PC-9 (cell line): Measurements from ENCODE around the gene TTC28.

ENCODE experiments used
- CTCF ChIP-seq: fragments of 200-600 bp; sonication (generic); conservative IDR thresholded peaks from 2 replicates; pipeline ENCODE4 v1.6.1; 2017; ENCODE audit warnings: mixed run types, antibody characterized with exemption, mild to moderate bottlenecking, moderate library complexity
- EZH2 ChIP-seq: fragments of 200-600 bp; sonication (generic); IDR thresholded peaks from 2 replicates; pipeline ENCODE4 v1.8.0; 2017; ENCODE audit warnings: antibody characterized with exemption, low read depth

GRCh38 chr22:28500006-28500405 is 179.6 kb downstream of the TTC28 start:
- TF ChIP-seq EZH2 (no peak), CTCF (no peak)
